HEK293T (cell line): ENCODE results near the gene IRF2.

Source experiments
- CTCF ChIA-PET: fragments of 350-600 bp; formaldehyde crosslinking; extraction: SDS; loops from one replicate; lab custom pipeline; 2021; ENCODE audit warnings: antibody characterized with exemption, inconsistent platforms; lab: Yijun Ruan, JAX
- POLR2A ChIA-PET: fragments of 350-600 bp; formaldehyde crosslinking; extraction: SDS; loops from one replicate; lab custom pipeline; 2020; ENCODE audit warnings: antibody characterized with exemption, inconsistent platforms; lab: Yijun Ruan, JAX
- DNase-seq: peaks from one replicate; pipeline ENCODE4 v3.0.0; 2012; ENCODE audit warnings: mixed read lengths; ENCODE audit errors: extremely low spot score
- ARNT ChIP-seq: fragments of 450-650 bp; IDR thresholded peaks from 2 replicates; pipeline ENCODE4 v1.6.1; 2017; ENCODE audit warnings: mild to moderate bottlenecking
- BHLHE40 ChIP-seq: fragments of 450-650 bp; IDR thresholded peaks from 2 replicates; pipeline ENCODE4 v1.6.1; 2016; ENCODE audit warnings: mild to moderate bottlenecking, moderate library complexity, borderline replicate concordance
- CTBP1 ChIP-seq: fragments of 450-650 bp; IDR thresholded peaks from 2 replicates; pipeline ENCODE4 v1.6.1; 2016; ENCODE audit warnings: borderline replicate concordance
- ELF4 ChIP-seq: fragments of 450-650 bp; IDR thresholded peaks from 2 replicates; pipeline ENCODE4 v1.6.1; 2017; ENCODE audit warnings: antibody characterized with exemption
- FOXA1 ChIP-seq: fragments of 450-650 bp; IDR thresholded peaks from 2 replicates; pipeline ENCODE4 v1.6.1; 2016; ENCODE audit warnings: mild to moderate bottlenecking
- FOXK2 ChIP-seq: fragments of 450-650 bp; IDR thresholded peaks from 2 replicates; pipeline ENCODE4 v1.6.1; 2016; ENCODE audit warnings: mild to moderate bottlenecking
- FOXM1 ChIP-seq: fragments of 450-650 bp; IDR thresholded peaks from 2 replicates; pipeline ENCODE4 v1.6.1; 2017; ENCODE audit warnings: mild to moderate bottlenecking, borderline replicate concordance
- HDGF ChIP-seq: fragments of 450-650 bp; IDR thresholded peaks from 2 replicates; pipeline ENCODE4 v1.6.1; 2017; ENCODE audit warnings: antibody characterized with exemption, borderline replicate concordance
- L3MBTL2 ChIP-seq: fragments of 450-650 bp; conservative IDR thresholded peaks from 2 replicates; pipeline ENCODE4 v1.6.1; 2016; ENCODE audit warnings: mild to moderate bottlenecking
- LEF1 ChIP-seq: fragments of 450-650 bp; IDR thresholded peaks from 2 replicates; pipeline ENCODE4 v1.6.1; 2017; ENCODE audit warnings: mild to moderate bottlenecking, borderline replicate concordance
- NFRKB ChIP-seq: fragments of 450-650 bp; IDR thresholded peaks from 2 replicates; pipeline ENCODE4 v1.6.1; 2016; ENCODE audit warnings: mild to moderate bottlenecking, moderate library complexity
- SP1 ChIP-seq: fragments of 450-650 bp; IDR thresholded peaks from 2 replicates; pipeline ENCODE4 v1.6.1; 2017
- SUZ12 ChIP-seq: fragments of 450-650 bp; IDR thresholded peaks from 2 replicates; pipeline ENCODE4 v1.6.1; 2016; ENCODE audit warnings: mild to moderate bottlenecking
- TARDBP ChIP-seq: fragments of 450-650 bp; IDR thresholded peaks from 2 replicates; pipeline ENCODE4 v1.6.1; 2016
- ZNF384 ChIP-seq: fragments of 450-650 bp; IDR thresholded peaks from 2 replicates; pipeline ENCODE4 v1.6.1; 2016
- TF ChIP-seq, protein P1 (sequence below): fragments of 450-650 bp; IDR thresholded peaks from 2 replicates; pipeline ENCODE4 v1.6.1; 2016

IRF2 gene

DNA sequence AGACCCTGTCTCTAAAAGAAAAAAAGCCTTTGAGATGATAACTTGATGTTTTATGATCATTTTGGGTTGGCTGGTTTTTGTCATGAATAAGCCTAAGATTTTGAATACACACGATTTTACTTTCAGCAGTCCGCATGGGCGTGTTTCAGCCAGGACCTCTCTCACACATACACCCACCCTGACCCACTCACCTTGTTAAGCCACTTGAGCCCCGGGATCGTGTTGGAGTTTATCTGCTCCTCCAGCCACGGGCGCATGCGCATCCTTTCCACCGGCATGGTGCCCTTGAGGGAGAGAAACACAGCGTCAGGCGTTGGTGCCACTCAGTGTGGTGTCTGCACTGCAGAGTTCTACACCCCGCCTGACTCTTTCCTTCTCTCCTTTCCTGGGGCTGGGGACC is 45.6 kb downstream of the IRF2 start:
- ChIA-PET POLR2A (no interaction called here), CTCF (no interaction called here)
- TF ChIP-seq, protein P1, sequence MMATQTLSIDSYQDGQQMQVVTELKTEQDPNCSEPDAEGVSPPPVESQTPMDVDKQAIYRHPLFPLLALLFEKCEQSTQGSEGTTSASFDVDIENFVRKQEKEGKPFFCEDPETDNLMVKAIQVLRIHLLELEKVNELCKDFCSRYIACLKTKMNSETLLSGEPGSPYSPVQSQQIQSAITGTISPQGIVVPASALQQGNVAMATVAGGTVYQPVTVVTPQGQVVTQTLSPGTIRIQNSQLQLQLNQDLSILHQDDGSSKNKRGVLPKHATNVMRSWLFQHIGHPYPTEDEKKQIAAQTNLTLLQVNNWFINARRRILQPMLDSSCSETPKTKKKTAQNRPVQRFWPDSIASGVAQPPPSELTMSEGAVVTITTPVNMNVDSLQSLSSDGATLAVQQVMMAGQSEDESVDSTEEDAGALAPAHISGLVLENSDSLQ = no peak
- no peak for TF ChIP-seq L3MBTL2
- DNase-seq = no peak

DNA sequence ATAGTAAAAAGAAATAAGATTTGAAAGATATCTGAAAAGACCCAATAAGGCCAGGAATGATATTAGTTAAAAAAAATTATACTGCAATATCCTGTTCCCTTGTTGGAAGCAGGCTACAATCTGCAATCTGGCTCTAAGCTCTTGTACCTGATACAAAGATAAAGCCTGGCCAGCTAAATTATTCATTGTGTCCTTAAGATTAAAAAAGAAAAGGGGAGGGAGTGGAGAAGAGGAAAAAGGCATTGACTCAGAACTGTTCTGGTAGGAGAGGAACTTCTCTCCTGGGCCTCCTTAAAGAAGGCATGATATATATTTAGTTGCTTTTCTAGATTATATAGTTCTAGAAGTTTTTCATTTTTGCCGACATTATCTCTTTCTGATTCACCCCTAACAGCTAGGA is 46.7 kb downstream of the IRF2 start:
- POLR2A ChIA-PET = no interaction called here

DNA sequence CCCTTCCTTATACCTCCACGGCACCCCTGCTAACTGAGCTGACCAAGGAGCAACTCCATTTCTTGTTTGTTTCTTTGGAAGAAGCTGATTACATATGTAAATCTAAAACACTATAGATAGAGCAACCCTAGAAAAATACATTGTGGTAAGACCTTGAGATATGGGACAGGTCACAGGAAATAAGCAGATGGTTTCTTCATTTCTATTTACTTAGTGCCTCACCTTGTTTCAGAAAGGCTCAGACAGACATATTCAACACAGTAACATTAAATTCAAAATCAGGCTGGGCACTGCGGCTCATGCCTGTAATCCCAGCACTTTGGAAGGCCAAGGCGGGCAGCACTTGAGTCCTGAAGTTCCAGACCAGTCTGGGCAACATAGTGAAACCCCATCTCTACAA is 47.3 kb downstream of the IRF2 start:
- CTCF ChIA-PET = no interaction called here
- no peak for TF ChIP-seq ARNT
- no peak for TF ChIP-seq FOXA1
- TF ChIP-seq BHLHE40 = no peak
- no peak for TF ChIP-seq NFRKB
- TF ChIP-seq TARDBP = no peak
- TF ChIP-seq CTBP1 = no peak
- TF ChIP-seq L3MBTL2 = no peak
- TF ChIP-seq ELF4 = no peak
- no peak for TF ChIP-seq FOXK2
- TF ChIP-seq SUZ12 = no peak
- no peak for TF ChIP-seq FOXM1
- TF ChIP-seq HDGF = no peak
- TF ChIP-seq LEF1 = no peak
- TF ChIP-seq, protein P1 = no peak
- TF ChIP-seq ZNF384 = no peak
- POLR2A ChIA-PET = no interaction called here
- no peak for DNase-seq

More for the DNA sequence above, 46.7 kb downstream of the IRF2 start:
- CTCF ChIA-PET = interaction anchor here (0.6 kb wide), 2 partner anchors 181 to 270 kb away, joined by 3 to 4 read pairs; no protein-coding TSS in a partner anchor
- DNase-seq = no peak
- TF ChIP-seq CTBP1 (no peak), FOXK2 (no peak), ARNT (no peak), SUZ12 (no peak), HDGF (no peak), ELF4 (no peak)

DNA sequence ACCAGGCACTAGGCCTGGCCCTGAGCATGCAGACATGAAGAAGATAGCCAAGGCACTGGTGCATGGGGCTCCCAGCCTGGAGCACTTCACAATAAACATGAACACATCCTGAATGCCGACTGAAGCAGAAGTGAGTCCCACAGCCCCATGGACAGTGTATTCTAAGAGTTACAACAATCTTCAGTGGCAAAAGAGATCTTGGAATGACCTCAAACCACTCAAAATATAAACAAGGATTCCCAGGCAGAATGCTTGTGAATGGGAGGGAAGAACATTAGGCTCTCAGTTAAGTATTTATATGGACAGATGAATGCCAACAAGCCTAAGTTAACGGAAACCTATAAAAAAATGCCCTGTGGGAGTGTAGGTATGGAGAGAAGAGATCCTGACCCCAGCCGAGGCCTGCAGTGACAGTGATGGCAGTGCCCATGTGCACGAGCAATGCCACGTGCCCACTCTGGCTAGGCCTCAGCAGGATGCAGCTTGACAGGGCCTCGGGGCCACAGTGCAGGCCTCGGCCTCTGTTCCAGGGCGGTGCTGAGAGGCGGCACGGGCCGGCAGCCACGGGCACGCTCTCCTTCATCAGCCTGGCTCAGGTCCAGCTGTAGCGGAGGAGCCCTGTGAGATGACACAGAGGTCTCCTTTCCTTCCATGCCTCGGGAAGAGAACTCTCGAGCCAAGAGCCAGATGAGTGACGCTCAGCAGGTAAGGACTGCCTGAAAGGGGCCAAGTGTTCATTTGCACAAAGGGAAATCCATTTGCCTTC is 49.2 kb downstream of the IRF2 start:
- TF ChIP-seq NFRKB = no peak
- no peak for TF ChIP-seq BHLHE40
- no peak for TF ChIP-seq HDGF
- no peak for TF ChIP-seq SP1
- TF ChIP-seq, protein P1 = no peak
- TF ChIP-seq L3MBTL2 = no peak
- TF ChIP-seq SUZ12 = no peak
- TF ChIP-seq LEF1 = no peak
- no peak for TF ChIP-seq CTBP1
- TF ChIP-seq FOXK2 = no peak
- TF ChIP-seq FOXM1 = no peak
- no peak for TF ChIP-seq FOXA1
- TF ChIP-seq ELF4 = no peak
- no peak for TF ChIP-seq TARDBP
- TF ChIP-seq ZNF384 = no peak
- no peak for TF ChIP-seq ARNT
- no peak for DNase-seq
- CTCF ChIA-PET = no interaction called here
- POLR2A ChIA-PET = no interaction called here

DNA sequence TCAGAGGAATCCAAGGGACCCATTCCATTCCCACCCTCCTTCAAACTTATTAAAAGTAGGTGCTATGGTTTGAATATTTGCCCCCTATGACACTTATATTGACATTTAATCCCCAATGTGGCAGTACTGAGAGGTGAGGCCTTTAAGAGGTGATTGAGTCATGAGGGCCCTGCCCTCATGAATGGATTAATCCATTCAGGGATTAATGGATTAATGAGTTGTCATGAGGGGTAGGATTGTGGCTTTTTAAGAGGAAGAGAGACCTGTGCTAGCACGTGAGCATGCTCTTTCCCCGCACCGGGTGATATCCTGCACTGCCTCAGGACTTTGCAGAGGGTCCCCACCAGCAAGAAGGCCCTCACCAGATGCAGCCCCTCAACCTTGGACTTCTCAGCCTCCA is 50.1 kb downstream of the IRF2 start:
- TF ChIP-seq FOXM1 = no peak
- no peak for TF ChIP-seq FOXK2
- TF ChIP-seq ELF4 = no peak
- no peak for TF ChIP-seq HDGF
- no peak for TF ChIP-seq CTBP1
- no peak for TF ChIP-seq SUZ12
- no peak for TF ChIP-seq SP1
- no peak for TF ChIP-seq ARNT
- TF ChIP-seq, protein P1 = no peak
- no peak for TF ChIP-seq L3MBTL2
- TF ChIP-seq FOXA1 = no peak
- no peak for TF ChIP-seq TARDBP
- TF ChIP-seq ZNF384 = no peak
- TF ChIP-seq NFRKB = no peak
- no peak for TF ChIP-seq BHLHE40
- TF ChIP-seq LEF1 = no peak
- CTCF ChIA-PET = no interaction called here
- DNase-seq = no peak
- POLR2A ChIA-PET = no interaction called here

DNA sequence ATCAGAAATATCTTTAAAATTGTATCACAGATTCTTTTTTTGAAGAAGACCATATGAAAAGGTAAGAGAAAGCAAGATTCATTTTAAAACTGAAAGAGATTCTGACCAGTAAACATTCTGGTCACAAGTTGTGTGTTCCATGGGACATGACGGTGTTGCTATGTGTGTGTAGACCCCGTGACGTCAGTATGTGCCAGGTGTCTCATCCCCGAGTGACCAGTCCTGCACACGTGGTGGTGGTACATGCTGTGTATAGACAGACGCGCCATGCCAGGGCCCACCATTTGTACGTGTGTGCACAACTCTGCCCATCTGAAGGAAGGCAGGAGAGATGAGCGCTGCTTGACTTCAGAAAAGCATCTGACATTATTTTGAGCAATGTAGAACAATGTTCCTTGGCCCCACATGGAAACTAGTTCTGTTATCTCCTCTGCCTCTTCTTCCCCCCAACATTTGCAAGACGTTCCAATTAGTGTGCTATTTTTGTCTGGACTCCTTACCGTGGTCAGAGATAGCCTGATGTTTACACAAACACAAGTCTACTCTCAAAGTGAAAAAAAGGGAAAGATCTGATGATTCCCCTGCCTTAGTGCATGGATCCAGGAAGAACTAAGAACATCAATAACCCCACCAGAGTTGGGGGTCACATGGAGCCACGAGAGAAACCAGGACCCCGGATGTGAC is 51.2 kb downstream of the IRF2 start:
- POLR2A ChIA-PET = no interaction called here
- TF ChIP-seq BHLHE40 (no peak), NFRKB (no peak), ARNT (no peak), ELF4 (no peak), ZNF384 (no peak), HDGF (no peak), SUZ12 (no peak), TARDBP (no peak), LEF1 (no peak)
- DNase-seq = no peak
- CTCF ChIA-PET = no interaction called here
